Fibroblast of skin of left biceps (primary cell): ENCODE measurements around the gene LRPAP1.

Source experiments
- DNase-seq, 2 experiments: peaks; one replicate each; pipeline ENCODE4 v3.0.0-alpha.2; 2013; ENCODE audit warnings: low read depth in 2 of 2

The LRPAP1 gene

GRCh38 chr4:3472411-3473141, 59.6 kb downstream of the LRPAP1 start:
- DNase-seq = no peak

GRCh38 chr4:3471886-3472285, 60.3 kb downstream of the LRPAP1 start:
- no peak for DNase-seq

- DNase-seq = no peak
These were observed 61.0 kb downstream of the LRPAP1 start for GRCh38 chr4:3471098-3471760.

DNA sequence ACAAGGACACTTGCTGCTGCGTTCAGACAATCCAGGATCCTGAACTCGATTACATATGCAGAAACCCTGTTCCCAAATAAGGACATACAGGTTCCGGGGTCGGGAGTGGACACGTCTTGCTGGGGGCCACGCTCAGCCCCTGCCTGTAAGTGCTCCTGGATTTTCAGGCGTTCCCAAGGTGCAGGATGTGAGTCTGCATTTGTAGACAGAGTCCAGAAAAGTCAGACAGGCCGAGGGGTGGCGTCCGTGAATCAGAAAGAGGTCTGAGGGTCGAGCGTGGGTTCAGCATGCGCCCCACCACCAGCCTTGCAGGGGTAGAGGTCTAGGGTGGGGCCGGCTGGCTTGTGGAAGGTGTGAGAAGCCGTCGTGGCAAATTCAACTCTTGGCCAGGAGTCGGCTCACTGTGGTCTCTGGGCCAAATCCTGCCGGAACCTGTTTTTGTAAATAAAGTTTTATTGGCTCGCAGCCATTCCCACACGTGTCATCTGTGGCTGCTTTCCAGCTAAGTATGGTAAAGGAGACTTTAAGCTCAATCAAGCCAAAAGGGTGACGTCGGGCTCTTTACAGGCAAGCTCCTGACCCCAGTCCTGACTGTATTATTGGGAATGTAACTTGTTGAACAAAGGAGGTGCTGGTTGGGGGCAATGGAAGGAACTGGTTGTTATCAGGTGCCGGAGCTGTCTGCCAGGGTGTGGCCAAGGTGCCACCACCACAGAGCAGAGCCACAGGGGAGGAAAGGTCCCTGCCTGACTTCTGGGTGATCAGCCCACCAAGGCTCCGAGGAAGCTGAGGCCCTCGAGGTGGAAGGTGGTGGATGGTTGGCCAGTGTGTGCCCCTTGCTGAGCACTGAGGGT, 61.8 kb downstream of the LRPAP1 start:
- DNase-seq = no peak

GRCh38 chr4:3469386-3470243, 62.6 kb downstream of the LRPAP1 start:
- no peak for DNase-seq

GRCh38 chr4:3468804-3469203, 63.4 kb downstream of the LRPAP1 start:
- no peak for DNase-seq

GRCh38 chr4:3468154-3468553, 64.1 kb downstream of the LRPAP1 start:
- no peak for DNase-seq

- DNase-seq = no peak
These were observed 64.6 kb downstream of the LRPAP1 start for GRCh38 chr4:3467601-3468031.

GRCh38 chr4:3466691-3467600, 65.3 kb downstream of the LRPAP1 start:
- no peak for DNase-seq

- no peak for DNase-seq
These were observed 66.2 kb downstream of the LRPAP1 start for GRCh38 chr4:3465698-3466671.

DNA sequence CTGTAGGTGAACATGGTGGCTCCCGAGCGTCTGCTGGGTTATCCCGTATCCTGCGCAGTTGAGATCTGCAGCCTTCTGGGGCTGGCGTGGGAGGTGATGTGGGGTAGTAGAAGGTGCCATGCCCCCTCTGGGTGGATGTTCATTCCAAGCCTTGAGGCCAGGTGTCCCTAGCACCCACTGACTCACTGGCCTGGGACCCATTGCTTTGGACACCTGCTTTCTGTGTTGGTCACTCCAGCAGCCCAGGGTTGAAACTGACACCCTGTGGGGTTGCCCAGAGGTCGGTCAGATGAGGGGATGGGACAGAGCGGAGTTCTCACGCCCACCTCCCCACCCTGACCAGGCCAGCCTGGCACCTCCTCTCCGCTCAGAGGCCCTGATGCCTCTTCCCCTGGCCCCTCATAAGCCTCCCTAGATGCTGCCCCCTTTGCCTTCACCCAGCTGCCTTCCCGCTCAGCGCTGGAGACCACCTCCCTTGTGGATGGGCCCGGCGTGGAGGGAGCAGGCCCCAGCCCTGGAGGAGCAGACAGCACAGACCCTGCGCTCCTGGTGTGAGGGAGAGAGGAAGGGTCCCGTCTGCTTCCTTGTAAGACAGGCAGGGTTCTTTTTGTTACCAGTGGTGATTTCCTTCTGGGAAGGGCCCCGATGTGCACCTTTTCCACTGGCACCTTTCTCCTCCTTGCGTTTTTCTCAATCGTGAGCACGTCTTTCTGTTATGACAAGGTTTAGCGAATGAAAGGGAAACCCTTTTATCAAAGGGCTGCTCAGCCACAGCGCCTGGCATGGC, 67.1 kb downstream of the LRPAP1 start:
- DNase-seq = no peak

DNA sequence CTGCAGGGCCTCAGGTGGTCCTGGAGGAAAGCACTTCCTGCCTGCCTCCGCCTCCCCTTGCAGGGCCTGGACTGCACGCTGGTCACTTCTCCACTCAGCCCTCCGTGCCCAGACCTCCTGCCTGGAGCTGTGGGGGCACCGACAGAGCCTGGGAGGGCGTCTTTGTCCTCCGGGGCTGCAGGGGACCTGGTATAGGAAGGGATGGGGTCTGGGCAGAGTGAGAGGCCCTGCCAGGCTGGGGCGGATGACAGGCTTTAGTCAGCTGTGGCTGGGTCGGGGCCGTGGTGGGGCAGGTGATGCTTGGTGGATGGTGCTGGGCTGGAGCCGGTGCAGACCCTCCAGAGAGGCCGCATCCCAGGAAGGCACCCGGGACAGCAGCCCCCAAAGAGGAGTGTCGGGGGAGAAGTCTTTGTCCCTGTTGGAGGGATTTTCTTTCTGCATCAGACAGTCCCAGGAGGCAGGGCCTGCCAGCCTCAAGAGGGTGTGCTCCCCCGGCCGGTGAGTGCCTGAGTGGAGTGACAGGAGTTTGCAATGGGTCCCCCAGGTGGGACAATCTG, 67.8 kb downstream of the LRPAP1 start:
- no peak for DNase-seq

- no peak for DNase-seq
These were observed 68.5 kb downstream of the LRPAP1 start for GRCh38 chr4:3463556-3464348.

GRCh38 chr4:3462790-3463415, 69.3 kb downstream of the LRPAP1 start, which contains the start of gene DOK7:
TSS of gene DOK7 (plus strand) at chr4:3463306. CDS start at chr4:3463376, 70 bp downstream.
- DNase-seq = no peak

DNA sequence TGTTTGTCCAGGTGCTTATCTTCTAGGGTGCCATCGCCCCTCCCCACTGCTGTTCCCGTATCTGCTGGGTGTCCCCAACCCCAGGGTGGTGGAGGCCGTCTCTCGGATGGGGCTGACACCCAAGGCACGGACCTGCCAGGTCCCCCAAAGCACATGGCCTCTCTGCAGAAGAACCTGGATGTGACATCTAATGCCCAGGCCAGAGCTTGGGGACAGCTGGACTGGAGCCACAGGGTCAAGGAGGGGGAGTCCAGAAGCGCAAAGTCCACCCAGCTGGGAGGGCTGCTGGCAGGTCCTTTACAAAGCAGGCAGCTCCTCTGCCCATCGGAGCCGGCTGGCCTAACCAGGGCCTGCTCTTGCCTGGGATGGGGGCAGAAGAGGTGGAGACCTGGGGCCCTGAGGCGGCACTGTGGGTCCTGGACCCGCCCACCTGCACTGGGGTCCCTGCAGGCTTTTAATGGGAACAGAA, 69.9 kb downstream of the LRPAP1 start:
- DNase-seq = no peak

DNA sequence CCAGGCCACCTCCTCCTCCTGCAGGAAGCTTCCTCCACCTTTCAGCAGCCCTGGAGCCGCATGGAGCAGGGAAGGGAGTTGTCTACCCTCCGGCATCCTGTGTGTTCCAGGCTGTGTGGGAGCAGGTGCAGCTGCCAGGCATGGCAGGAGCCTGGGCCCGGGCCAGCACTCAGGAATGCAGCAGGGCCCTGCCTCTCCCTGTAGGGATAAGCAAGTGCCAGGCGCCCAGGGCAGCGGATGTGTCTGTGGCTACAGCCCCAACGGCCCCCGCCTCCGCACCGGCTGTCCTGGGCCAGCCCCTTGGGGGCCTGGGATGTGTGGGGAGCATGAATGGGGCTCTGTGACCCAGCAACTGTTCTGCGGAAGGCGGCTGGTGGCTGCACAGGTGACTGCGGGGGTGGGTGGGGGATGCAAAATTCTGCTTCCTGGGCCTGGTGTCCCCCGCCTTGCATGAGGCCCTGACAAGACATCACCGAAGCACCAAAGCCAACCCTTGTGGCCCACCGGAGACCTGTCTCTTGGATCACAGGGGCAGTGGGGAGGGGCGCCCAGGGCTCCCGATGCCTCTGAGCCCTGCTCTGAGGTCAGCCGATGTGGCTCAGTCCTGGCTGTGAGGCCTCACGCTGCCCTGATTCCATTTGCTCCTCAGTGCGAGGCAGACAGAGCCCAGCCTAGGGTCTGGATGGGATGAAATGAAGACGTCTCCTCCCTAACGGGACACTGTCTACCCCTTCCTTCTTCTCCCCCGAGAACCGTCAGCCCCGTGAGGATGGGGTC, 70.5 kb downstream of the LRPAP1 start:
- DNase-seq = no peak
